ENCODE data around the gene RASA4.
"Not testable (repeated sequence)": the region's sequence is repeated elsewhere in the genome, so short reads cannot be mapped to it uniquely, and the experiment has no call there.

Gene RASA4

DNA sequence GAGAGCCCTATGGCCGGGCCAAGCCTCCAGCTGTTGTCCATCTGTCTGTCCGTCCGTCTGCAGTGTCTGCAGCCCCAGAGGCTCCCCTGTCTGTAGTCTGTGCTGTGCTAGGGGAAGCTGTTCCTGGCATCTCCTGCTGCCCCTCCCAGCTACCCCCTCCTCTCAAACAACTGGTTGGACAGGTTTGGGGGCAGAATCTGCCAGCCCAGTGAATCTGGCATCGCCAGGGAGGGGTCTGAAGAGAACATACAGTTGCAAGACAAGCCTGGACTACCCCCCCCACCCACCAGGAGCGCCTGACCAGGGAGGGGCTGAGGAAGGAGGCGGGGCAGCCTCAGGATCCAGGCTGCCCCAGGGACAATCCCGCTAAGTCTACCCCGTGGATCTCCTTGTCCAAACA, 73.0 kb downstream of the RASA4 start, which contains the start of gene UPK3BL2:
Gene UPK3BL2 (minus strand): TSS at position 101 of the 400 bp plus-strand sequence. CDS start 60 bp downstream, at position 41.
- DNase-seq (ENCODE audit: low read depth, low spot score) = not testable (repeated sequence)

DNA sequence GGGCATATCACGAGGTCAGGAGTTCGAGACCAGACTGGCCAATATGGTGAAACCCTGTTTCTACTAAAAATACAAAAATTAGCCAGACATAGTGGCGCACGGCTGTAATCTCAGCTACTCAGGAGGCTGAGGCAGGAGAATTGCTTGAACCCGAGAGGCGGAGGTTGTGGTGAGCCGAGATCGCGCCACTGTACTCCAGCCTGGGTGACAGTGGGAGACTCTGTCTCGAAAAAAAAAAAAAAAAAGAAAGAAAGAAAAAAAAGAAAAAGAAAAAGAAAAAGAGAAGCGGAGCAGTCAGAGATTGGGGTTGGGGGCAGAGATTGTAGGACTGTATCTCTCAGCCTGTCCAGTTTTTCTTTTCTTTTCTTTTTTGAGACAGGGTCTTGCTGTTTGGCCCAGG, 73.8 kb downstream of the RASA4 start:
- not testable (repeated sequence) for DNase-seq (ENCODE audit: low read depth, low spot score)

DNA sequence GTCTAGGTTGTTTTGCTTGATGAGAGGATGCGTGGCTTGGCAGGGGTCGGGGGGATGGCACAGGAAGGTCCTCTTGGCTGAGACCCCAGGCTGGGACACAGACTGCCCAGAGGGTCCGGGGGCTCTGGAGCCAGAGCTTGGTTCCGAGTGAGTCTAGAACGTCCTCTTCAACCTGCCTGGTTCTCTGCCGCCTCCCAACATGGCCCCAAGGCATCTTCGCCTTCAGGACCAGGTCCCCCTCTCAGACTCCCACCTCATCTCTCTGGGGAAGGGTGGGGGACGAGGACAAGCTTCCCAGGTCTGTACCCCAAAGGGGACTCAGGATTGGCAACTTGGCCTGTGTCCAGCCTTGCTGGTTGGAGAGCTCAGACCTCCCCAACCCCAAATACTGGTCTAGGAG, 74.5 kb downstream of the RASA4 start:
- DNase-seq (ENCODE audit: low read depth, low spot score) = not testable (repeated sequence)

DNA sequence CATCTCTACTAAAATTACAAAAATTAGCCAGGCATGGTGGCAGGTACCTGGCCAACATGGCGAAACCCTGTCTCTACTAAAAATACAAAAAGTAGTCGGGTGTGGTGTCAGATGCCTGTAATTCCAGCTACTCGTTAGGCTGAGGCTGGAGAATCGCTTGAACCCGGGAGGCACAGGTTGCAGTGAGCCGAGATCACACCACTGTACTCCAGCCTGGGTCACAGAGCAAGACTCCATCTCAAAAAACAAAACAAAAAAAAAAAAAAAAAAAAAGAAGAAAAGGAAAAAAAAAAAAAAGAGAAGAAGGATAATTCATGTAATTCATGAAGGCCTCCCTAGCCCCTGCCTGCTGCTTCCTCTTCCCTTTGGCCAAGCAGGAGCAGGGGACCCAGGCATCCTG, 76.0 kb downstream of the RASA4 start:
- not testable (repeated sequence) for DNase-seq (ENCODE audit: low read depth, low spot score)

DNA sequence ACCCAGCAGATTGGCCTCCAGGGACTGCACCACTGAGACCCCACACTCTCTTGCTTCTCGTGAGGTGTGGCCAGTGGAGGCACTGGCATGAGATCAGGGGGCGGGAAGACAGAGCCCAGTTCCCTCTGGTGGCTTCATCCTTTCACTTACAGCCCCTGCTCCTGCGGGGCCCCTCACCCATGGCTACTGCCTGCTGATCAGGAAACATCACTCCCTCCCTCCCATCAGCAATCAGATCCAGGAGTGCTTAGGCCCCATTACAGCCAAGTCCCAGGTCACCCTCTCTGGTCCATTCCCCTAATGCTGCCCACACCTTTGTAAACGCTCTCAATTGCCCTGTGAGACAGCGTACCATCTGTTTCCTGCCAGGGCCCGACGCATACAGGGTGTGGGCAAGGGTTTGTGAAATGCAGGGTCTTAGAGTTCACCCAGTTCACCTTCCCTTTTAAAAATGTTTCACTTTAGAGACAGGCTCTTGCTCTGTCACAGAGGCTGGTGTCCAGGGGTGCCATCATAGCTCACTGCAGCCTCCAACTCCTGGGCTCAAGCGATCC, 81.4 kb downstream of the RASA4 start:
- not testable (repeated sequence) for DNase-seq (ENCODE audit: low read depth, low spot score)

DNA sequence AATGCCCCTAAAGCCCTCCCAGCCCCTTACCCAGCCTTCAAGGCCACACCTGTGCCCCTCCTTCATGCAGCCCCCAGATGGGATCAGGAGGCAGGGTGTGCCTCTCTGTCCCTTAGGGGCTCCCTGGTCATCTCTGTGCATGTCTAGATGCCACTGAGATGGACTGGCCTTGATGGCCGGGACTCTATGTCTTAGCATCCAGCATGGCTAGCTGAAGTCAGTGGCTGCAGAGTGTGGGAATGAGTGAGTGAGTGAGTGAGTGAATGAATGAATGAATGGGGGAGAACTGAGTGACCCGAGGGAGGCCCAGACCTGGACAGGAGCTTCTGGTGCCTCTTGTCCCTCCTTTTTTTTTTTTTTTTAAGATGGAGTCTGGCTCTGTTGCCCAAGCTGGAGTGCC, 84.4 kb downstream of the RASA4 start:
- DNase-seq (ENCODE audit: low read depth, low spot score) = not testable (repeated sequence)

DNA sequence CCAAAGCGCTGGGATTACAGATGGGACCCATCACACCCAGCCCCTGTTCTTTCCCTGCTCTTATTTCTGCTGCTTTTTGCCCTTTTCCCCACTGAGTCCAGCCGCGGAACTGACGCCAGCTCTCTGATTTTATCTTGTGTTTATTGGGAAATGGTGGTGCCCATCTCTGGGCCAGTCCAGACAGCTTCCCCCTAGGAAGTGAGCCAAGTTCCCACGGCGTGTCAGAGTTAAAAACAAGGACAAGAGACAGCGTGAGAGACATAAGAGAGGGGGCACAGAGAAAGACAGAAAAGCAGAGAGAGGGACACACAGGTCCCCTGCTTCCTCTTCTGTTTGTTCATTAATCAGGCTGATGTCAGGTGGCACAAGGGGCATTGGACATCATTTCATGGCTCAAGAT, 85.0 kb downstream of the RASA4 start:
- not testable (repeated sequence) for DNase-seq (ENCODE audit: low read depth, low spot score)

DNA sequence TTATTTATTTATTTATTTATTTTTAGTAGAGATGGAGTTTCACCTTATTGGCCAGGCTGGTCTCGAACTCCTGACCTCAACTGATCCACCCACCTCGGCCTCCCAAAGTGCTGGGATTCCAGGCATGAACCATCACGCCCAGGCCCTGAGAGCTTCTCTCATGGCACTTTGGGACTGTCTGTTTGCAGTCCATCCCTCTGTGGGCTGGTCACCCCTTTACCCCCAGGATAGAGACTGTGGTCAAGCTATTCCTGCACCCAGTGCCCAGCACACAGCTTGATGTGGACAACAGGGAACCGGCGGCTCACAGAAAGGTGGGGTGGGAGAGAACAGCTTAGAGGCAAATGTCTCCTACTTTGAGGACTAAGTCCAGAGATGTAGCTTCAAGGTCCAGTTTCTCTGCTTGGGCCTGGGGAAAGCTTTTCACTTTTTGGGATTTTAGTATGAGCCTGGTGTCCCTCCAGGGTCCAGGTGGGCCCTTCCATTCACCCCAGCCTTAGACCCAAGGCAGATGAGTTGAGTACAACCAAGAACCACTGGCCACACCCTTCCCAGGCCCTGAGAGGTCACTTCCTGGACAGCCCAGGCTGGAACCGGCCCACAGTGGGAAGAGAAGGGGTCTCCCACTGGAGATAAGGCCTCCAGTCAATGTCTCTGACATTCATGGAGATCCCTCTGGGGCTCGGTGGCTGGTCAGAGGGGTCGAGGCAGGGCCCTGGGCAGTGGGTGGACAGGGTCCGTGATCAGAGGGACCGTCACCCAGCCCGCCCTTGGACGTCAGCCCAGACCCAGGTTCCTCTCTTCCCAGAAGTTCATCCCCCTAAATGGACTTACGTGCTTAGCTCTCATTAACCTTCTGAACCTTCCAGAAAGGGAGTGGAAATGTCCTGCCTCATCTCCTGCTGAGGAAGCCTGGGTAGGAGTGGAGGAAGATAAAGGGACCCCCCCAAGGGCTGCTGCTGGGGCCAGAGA, 88.4 kb downstream of the RASA4 start:
- not testable (repeated sequence) for DNase-seq (ENCODE audit: low read depth, low spot score)

DNA sequence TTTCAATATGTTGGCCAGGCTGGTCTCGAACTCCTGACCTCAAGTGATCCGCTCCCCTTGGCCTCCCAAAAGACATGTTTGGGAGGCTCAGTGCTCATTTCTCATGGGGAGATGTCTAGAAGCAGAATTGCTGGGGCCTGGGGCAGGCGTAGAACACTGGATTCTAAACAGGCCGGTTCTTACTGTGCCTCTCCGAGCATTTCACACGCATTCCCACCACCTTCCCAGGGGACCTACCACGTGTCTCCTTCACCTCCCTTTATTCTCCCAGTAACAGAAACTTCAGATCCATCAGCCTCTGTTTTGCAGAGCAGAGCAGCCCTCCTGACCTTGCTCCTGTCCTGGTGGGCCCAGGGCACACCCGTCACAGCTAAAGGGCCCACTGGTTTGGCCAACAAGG, 89.4 kb downstream of the RASA4 start:
- not testable (repeated sequence) for DNase-seq (ENCODE audit: low read depth, low spot score)

DNA sequence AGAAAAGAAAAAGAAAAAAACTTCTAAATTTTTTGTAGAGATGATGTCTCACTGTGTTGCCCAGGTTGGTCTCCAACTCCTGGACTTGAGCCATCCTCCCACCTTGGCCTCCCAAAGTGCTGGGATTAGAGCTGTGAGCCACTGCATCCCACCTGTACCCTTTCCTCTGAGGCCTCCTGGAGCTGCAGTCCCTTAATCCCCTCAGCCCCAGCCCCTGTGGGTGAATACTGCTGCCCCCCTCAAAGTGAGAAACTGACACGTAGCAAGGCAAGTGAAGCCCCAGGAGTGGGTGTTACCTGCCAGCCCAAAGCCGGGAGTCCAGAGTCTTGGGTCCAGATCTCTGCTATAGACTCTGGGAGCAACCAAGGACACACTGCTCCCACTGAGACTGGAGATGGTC, 91.8 kb downstream of the RASA4 start:
- not testable (repeated sequence) for DNase-seq (ENCODE audit: low read depth, low spot score)
